ENCODE measurements around the gene UBAC2. TPM values are rescaled to one million over a fixed set of nuclear protein-coding genes. Genes with fewer than 3 reads are reported as not detected.

UBAC2 gene
- total RNA-seq, 1 donor from 2014 or later, result 44.3 TPM

- no peaks in the 10 kb centered on the region for H3K36me3 ChIP-seq
- no peaks in the 10 kb centered on the region for H3K27me3 ChIP-seq (ENCODE audit: low read depth)
- intact Hi-C loops (cut with micrococcal nuclease), result no loop called here
- no peaks in the 10 kb centered on the region for H3K9me3 ChIP-seq (replicated peaks)
- no peak for DNase-seq
- no peak overlapping the region for H3K27ac ChIP-seq (replicated peaks)
- TF ChIP-seq, protein P1, sequence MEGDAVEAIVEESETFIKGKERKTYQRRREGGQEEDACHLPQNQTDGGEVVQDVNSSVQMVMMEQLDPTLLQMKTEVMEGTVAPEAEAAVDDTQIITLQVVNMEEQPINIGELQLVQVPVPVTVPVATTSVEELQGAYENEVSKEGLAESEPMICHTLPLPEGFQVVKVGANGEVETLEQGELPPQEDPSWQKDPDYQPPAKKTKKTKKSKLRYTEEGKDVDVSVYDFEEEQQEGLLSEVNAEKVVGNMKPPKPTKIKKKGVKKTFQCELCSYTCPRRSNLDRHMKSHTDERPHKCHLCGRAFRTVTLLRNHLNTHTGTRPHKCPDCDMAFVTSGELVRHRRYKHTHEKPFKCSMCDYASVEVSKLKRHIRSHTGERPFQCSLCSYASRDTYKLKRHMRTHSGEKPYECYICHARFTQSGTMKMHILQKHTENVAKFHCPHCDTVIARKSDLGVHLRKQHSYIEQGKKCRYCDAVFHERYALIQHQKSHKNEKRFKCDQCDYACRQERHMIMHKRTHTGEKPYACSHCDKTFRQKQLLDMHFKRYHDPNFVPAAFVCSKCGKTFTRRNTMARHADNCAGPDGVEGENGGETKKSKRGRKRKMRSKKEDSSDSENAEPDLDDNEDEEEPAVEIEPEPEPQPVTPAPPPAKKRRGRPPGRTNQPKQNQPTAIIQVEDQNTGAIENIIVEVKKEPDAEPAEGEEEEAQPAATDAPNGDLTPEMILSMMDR (IDR thresholded peaks at IDR 0.05; ENCODE audit: borderline replicate concordance), result no peak
- H3K4me1 ChIP-seq, result no peaks in the 10 kb centered on the region
- no peak overlapping the region for H3K4me3 ChIP-seq
Measured at GRCh38 chr13:99193152-99193551, 7.5 kb upstream of the UBAC2 start.

DNA sequence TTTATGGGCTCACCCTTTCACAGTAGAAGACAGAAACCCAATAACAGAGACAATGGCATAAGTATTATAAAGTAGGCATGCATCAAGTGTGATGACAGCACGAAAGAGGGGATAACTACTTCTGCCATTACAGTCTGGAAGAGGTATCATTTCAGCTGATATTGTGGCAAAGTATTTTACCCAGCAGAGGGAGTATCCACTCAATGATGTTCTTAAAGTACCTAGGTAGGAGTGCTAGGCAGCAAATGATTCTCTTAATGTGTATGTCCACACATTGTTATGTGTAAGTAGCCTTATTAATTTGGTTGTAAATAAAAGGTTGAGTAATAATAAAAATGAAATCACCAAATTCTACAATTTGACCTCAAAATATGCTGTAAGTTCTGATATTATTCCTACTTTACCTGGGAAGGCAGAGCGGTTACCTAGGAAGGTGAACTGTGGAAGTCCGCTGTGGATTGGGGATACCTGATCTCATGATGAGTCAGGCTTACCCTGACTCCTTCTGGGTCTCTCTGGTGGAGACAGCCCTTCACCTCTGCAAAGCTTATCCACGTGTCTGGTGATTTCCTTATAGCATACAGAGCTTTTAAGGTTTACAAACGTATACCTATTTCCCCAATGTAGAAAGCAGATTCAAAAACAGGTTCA lies 4.1 kb upstream of the UBAC2 start:
- no peaks in the 10 kb centered on the region for H3K36me3 ChIP-seq
- H3K4me1 ChIP-seq, result peaks cover 21% of the 10 kb centered on the region
- TF ChIP-seq, protein P1 (IDR thresholded peaks at IDR 0.05; ENCODE audit: borderline replicate concordance), result no peak
- H3K9me3 ChIP-seq (replicated peaks), result no peaks in the 10 kb centered on the region
- intact Hi-C loops (cut with micrococcal nuclease), result no loop called here
- H3K27ac ChIP-seq (replicated peaks), result no peak overlapping the region
- no peak for DNase-seq
- no peak overlapping the region for H3K4me3 ChIP-seq
- no peaks in the 10 kb centered on the region for H3K27me3 ChIP-seq (ENCODE audit: low read depth)

- Histone ChIP-seq H3K36me3 (no peaks in the 10 kb centered on the region), H3K4me3 (no peak overlapping the region), H3K27ac (replicated peaks) (no peak overlapping the region), H3K9me3 (replicated peaks) (no peaks in the 10 kb centered on the region), H3K27me3 (ENCODE audit: low read depth) (no peaks in the 10 kb centered on the region), H3K4me1 (peaks cover 27% of the 10 kb centered on the region)
- DNase-seq, result no peak
- intact Hi-C loops (cut with micrococcal nuclease), result no loop called here
- TF ChIP-seq, protein P1 (IDR thresholded peaks at IDR 0.05; ENCODE audit: borderline replicate concordance), result no peak
Measured at GRCh38 chr13:99197117-99197651, 3.5 kb upstream of the UBAC2 start.

GRCh38 chr13:99199541-99200431 lies 868 bp upstream of the UBAC2 start:
- H3K4me1 ChIP-seq, result peaks cover 52% of the 10 kb centered on the region
- no peaks in the 10 kb centered on the region for H3K9me3 ChIP-seq (replicated peaks)
- no peak for DNase-seq
- TF ChIP-seq, protein P1 (IDR thresholded peaks at IDR 0.05; ENCODE audit: borderline replicate concordance), result no peak
- intact Hi-C loops (cut with micrococcal nuclease), result no loop called here
- H3K27ac ChIP-seq (replicated peaks), result peak overlapping the region; percentile 91
- no peaks in the 10 kb centered on the region for H3K36me3 ChIP-seq
- no peaks in the 10 kb centered on the region for H3K27me3 ChIP-seq (ENCODE audit: low read depth)
- peak overlapping the region; percentile 79 for H3K4me3 ChIP-seq

DNA sequence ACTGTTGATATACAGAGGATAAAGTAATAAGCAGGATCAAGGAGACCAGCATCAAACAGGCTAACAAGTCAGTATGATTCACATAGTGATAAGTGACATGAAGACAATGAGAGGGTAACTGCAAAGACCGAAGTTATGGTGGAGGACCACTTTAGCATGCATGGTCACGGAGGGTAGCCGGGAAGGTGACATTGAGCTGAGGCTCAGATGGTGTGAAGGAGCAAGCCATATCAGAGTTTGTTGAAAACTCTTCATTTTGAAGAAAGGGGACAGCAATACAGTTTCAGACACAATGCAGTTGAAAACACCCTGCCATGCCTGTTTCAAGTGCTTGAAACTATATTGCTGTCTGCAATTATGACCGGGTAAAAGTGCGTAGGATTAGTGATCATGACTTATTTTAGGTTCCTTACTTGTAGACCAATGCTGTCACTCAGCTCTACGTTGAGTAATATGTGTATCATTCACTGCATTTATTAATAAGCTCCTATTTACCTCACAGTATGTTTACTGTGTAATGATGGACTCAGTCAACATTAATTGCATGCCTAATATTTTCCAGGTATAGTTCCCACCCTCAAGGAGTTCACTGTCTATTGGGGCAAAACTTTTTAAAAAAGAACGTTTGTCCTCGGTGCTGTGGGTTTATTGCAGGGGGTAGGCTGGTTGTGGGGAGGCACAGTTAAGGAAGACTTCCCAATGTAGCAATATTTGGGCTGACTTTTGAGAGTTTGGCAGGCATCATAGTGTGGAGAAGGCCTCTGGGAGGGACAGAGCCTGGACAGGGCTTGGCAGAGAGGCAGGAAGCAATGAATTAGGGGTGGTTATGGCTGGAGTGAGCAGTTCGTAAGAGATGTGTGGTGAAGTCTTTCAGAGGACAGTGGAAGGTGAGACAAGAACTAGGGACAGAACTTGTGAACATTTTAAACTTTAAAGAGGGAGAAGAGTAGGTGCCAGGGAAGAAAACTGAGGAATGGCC lies 3.2 kb downstream of the UBAC2 start:
- Histone ChIP-seq H3K4me3 (no peak overlapping the region), H3K27ac (replicated peaks) (no peak overlapping the region), H3K4me1 (peaks cover 56% of the 10 kb centered on the region), H3K9me3 (replicated peaks) (no peaks in the 10 kb centered on the region), H3K27me3 (ENCODE audit: low read depth) (no peaks in the 10 kb centered on the region), H3K36me3 (peaks cover 10% of the 10 kb centered on the region)
- no peak for DNase-seq
- TF ChIP-seq, protein P1 (IDR thresholded peaks at IDR 0.05; ENCODE audit: borderline replicate concordance), result no peak
- intact Hi-C loops (cut with micrococcal nuclease), result no loop called here

Data from left ventricle myocardium inferior (tissue), 1 donor.